Stimulated activated CD4-positive, alpha-beta T cell treated with anti-CD3 and anti-CD28 coated beads, Interleukin-1b, Interleukin-23, amount 100 ng/mL, for 24 hours (primary cell): Measurements from ENCODE around the gene WFDC5.
"Not testable (repeated sequence)": the region's sequence is repeated elsewhere in the genome, so short reads cannot be mapped to it uniquely, and the experiment has no call there.

ENCODE experiments used
- DNase-seq, 4 experiments: peaks; one replicate each; pipeline ENCODE4 v3.0.0-alpha.2; 2020; ENCODE audit warnings: low read depth in 4 of 4, low spot score in 1 of 4

Gene WFDC5, protein sequence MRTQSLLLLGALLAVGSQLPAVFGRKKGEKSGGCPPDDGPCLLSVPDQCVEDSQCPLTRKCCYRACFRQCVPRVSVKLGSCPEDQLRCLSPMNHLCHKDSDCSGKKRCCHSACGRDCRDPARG

DNA sequence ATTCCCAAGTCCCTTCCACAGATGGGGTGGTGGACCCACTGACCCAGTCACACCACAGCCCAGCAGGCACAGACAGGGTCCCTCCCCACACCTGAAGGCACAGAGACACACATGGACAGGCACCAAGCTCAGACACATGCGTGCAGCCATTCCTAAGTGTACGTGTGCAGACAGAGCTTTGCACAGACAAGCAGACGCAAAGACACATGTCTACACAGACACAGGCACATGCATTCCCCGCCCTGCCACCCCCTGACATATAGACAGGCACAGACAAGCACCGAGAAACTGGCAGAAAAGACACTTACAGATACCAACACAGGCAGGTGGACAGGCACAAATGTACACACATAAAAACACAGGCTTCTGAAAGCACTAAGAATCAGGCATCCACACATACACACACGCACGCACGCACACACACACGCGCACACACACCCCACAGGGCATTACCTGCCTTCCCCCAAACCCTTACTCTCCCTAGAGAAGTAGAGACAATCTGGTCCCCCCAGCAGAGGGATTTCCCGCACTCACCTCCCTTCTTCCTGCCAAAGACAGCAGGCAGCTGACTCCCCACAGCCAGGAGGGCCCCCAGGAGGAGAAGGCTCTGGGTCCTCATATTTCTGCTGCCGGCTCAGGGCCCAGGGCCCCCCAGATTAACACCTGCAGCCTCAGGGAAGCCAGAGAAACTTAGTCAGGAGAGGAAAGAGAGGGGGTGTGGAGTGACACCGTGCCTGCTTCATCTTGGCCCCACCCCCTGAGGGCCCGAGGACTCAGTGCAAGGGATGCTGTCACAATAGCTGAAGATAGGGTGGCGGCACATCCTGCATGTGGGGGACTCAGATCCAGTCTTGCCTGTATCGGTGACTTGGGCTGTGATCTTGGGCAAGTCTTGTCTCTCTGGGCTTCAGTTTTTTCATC is at the start of gene WFDC5:
Gene WFDC5 (minus strand): TSS at position 710 of the 921 bp plus-strand sequence. CDS start 91 bp downstream, at position 619.
- DNase-seq, result no peak

DNA sequence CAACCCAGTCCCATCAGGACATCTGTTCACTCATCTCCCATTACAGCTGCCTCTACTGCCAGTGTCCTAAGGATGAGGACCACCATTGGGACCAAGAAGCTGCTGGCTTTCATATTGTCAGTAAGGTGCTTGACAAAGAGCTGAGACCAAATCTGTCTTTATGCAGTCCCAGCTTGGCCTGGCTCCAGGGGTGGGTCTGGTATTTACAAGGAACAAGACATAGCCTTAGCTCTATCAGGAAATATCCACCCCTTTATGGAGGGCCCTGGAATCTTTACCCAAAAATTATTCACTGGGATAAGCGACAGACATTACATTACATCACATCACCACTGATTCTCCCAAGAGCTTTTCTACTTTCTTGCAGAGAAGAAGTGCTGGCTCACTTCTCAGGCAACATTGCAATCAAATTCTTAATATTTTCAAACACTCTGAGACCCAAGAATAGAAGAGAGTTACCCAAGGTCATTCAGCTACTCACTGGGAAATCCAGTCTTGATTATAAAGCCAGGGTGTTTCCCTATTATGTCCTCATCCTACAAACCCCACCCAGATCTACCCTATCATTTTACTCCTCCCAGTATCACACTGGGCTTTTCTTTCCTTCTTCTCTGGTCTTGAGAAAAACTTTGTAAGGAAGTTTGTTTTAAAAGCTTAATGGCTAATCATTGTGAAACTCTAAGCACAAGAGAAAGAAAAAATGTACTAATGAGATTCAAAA is 48.3 kb upstream of the WFDC5 start:
- no peak for DNase-seq

DNA sequence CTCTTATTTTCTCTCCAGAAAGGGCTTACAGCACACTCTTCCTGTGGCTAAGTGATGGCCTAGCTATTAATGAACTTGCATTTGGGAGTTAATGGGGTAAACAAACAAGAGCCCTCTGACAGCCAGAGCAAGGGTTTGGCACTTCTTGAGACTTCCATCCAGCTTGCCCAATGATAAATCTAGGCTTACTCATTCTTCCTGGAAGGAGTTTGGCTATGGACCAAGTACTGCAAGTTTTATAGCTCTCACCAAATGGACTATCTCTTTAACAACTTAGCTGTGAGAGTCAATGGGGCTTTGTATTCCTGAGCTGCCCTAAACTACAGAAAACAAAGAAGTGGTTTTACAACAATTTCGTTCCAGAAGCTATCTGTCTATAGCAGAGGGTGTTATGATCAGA is 43.0 kb upstream of the WFDC5 start:
- DNase-seq, result no peak

DNA sequence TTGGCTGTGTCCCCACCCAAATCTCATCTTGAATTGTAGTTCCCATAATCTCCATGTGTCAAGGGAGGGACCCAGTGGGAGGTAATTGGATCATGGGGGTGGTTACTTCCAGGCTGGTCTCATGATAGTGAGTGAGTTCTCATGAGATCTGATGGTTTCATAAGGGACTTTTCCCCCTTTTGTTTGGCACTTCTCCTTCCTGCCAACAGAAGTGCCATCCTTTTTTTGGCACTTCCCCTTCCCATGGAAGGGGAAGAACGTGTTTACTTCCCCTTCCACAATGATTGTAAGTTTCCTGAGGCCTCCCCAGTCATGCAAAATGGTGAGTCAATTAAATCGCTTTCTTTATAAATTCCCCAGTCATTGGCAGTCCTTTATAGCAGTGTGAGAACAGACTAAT is 41.7 kb upstream of the WFDC5 start:
- DNase-seq, result no peak

DNA sequence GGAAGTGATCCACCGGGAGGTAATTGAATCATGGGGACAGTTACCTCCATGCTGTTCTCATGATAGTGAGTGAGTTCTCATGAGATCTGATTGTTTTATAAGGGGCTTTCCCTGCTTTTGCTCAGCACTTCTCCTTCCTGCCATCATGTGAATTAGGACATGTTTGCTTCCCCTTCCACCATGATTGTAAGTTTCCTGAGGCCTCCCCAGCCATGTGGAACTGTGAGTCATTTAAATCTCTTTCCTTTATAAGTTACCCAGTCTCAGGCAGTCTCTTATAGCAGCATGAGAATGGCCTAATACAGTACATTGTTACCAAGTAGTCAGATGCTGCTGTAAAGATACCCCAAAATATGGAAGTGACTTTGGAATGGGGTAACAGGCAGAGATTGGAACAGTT is 39.8 kb upstream of the WFDC5 start:
- DNase-seq, result not testable (repeated sequence)

DNA sequence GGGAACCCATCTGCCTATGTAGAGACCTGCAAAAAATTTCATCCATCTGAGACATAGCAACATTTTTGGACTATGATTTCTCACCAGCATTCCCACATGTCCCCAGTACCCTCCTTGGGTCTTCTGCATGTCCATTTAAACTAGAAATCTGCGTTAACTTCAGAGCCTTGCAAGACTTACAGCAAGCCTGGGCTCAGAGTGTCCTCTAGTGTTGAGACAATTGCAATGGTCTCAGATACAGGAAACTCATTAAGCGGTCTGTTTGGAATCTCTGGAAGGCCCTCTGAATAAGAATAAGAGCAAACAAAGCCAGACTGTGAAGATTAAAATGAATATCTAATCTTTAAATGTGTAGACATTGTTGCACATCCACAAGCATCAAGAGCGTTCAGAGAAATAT is 39.2 kb upstream of the WFDC5 start:
- no peak for DNase-seq

DNA sequence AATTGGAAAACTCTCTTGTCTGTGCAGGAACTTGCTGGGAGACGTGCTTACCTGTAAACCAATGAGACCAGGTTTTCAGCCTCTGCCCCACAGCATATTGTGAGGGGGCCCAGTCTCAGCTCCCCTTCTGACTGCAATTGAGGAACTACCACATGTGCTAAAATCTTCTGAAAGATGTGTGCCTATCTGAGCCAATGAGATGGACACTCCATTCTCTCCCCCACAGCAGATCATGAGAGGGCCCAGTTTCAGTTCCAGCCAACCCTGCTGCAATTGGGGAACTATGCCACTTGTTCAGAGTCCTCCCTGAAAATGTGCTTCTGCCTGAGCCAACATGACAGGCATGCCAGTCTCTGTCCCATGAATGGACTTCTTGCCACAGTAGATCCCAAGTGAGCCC is 38.8 kb upstream of the WFDC5 start:
- no peak for DNase-seq

DNA sequence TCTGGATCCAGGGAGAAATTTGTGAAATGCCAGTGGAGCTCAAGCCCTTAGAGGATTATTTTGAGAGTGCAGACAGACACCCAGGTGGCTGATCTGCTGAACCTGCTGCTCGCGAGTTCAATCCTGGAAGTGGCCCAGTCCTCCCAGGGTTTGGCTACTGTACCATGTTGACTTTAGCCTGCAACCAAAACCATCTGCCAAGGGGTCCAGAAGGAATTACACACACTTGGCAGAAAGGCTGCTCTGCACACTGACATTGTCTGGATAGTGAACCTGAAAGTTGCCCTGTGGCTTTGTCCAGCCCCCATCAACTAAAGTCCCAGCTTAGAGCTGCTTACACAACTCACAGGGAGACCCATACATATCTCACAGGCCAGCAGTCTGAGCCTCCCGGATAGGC is 38.2 kb upstream of the WFDC5 start:
- DNase-seq, result no peak

DNA sequence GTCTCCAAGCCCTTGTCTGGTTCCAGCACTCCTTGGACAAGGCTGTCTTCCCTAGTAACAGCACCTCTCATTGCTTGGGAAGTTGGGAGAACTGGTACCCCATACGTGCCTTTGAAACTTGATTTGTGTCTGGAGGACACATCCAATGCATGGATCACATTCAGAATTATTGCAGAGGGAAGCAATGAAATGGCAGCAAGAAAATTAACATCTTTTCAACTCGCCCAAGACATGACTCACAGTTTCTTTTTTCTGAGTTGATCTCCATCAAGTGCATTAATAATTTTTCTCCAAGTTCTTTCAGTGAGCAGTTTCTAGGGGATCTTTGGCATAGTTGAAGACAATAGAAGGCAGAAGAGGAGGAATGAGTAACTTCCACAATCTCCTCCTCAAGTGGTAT is 37.4 kb upstream of the WFDC5 start:
- DNase-seq, result no peak

DNA sequence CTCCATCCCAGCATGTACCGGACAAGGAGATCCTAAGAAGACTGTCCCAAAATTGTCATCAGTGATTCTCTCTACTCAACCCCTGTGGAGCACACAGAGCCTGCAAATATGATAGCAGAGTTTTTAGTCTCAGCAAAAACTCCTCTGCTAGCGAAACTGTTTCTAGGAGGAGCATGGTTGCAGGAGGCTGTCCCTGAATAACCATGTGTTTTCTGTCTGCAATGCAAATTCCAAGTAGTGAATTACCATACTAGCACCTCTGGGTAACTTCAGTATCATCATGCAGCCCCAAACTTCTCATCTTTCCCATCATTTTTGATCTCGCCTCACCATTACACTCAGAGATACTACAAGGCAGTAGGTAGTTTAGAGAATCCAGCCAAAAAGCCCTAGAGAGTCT is 34.1 kb upstream of the WFDC5 start:
- DNase-seq, result no peak

DNA sequence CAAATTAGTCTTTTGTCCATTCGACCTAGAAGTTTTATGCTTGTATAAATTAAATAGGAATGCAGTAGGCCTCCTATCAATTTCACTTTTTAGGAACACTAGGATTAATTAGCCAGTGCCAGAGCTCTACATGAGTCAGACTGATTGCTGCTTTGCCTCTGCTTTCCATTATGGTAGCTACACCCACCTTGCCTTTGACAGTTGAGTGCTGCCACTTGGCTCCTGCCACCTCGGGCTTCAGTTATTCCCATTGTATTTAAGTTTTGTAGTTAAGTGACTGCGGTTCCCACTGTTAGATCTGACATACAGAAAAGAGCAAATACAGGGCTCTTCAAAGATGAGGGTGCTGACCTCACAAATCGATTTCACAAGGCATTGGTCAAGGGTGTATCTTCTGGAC is 25.9 kb upstream of the WFDC5 start:
- DNase-seq, result no peak

DNA sequence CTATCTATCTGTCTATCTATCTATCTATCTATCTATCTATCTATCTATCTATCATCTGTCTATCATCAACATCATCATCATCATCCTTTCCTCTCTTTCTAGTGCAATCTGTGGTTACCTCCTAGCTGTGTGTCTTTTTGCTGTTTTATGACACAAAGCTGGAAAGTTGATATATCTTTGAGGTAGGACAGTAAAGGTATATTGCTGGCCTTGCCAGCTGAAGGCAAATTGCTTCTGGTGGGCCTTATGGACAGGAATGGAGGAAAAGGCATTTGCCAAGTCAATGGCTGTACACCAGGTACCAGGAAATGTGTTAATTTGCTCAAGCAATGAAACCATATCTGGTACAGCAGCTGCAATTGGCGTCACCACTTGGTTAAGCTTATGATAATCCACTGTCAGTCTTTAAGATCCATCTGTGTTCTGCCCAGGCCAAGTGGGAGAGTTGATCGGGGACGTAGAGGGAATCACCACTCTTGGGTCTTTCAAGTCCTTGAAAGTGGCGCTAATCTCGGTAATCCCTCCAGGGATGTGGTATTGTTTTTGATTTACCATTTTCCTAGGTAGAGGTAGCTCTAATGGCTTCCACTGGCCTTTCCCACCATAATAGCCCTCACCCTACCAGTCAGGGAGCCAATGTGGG is 24.9 kb upstream of the WFDC5 start:
- DNase-seq, result not testable (repeated sequence)

DNA sequence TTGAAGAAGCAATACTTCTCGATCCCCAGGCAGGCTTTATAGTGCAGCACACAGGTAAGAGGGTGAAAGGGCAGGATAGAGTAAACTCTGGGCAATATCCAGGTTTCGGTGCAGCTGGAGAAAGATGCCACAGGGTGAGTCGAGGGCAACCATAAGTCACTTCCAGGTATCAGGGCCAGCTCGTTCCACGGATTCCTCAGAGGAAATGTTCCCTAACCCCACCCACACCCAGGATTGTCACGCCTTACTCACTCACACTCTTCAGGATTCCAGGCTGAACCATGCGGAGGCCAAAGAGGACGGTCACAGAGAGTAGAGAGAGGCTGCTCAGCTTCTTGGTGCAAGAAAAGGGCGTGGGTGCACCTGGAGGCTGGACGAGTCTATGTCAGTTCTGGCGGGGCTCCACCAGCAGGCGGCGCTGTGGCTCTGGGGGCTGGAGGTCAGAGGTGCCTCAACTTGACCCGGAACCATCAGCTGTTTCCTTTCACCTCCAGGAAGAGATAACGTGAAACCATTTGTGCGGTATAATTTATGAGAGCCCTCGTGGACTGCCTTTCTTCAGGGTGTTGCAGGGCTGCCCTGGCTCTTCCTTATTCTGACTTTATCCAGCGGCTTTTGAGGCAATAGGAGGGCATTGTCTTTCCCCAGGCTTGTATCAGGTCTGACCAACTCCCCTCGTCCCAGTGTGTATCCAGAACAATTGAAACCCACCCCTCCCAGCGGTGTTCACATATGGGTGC is 23.8 kb upstream of the WFDC5 start:
- DNase-seq, result peak; percentile 26 to 63 (median 45)

DNA sequence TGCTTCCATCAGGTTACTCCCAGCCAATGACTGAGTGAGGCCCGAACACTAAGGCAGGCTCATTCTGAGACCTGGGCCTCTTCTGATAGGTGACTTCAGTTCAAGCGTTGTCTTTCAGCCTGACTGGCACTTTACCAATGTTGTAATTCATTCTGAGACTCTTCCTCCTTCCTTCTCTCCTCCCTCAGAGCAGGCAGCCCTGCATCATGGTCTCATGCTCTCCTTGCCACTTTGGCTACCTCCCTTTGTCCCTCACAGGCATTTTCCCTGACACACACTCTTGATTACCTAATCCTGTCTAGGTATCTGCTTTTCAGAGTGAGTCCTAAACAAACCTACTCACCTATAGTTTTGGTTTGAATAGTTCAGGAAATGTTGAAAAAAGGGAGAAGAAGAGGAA is 21.9 kb upstream of the WFDC5 start:
- no peak for DNase-seq

DNA sequence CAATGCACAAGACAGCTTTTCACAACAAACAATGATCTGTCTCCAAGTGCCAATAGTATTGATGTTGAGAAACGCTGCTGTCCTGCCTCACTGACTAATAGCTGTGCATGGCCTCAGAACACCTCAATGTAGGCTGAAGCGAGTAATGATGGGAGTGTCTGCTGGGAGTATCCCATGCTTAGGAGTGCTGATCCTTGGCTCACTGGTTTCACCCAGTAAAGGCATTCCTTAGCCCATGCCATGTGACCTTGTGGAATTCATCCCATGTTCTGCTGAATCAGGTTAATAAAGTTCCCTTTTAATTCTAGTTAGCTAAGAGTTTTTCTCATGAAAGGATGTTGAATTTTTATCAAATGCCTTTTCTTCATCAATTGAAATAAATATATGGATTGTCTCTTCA is 13.1 kb upstream of the WFDC5 start:
- no peak for DNase-seq

DNA sequence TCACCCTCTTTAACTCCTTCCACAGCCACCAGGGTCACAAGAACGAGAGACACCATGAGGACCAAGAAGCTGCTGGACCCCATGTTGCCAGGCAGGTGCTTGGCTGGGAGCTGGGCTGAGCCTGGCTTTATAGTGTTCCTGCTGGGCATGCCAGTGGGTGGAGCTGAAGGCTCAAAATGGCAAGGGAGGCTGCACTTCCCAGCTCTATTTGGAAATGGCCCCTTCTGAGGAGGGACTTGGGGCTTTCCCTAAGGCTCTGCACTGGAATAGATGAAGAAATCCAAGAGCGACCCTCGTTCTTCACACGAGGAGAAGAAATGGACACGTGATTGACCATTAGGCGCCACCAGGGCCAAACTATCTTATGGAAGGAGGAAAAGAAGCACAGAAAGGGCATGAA is 9.4 kb upstream of the WFDC5 start, which contains the start of gene WFDC12:
Gene WFDC12 (minus strand): TSS at position 101 of the 400 bp plus-strand sequence. CDS start 18 bp downstream, at position 83.
- DNase-seq, result no peak

DNA sequence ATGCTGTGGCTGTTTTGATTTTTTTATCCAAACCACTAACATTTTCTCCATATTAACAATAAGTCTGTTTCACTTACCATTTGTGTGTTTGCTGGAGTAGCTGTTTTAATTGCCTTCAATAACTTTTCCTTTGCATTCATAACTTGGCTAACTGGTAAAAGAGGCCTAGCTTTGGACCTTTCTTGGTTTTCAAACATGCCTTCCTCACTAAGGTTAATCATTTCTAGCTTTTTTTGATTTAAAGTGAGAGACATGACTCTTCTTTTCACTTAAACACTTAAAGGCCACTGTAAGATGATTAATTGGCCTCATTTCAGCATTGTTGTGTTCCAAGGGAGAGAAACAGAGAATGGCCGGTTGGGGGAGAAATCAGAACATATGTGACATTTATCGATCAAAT is 6.4 kb upstream of the WFDC5 start:
- DNase-seq, result no peak

DNA sequence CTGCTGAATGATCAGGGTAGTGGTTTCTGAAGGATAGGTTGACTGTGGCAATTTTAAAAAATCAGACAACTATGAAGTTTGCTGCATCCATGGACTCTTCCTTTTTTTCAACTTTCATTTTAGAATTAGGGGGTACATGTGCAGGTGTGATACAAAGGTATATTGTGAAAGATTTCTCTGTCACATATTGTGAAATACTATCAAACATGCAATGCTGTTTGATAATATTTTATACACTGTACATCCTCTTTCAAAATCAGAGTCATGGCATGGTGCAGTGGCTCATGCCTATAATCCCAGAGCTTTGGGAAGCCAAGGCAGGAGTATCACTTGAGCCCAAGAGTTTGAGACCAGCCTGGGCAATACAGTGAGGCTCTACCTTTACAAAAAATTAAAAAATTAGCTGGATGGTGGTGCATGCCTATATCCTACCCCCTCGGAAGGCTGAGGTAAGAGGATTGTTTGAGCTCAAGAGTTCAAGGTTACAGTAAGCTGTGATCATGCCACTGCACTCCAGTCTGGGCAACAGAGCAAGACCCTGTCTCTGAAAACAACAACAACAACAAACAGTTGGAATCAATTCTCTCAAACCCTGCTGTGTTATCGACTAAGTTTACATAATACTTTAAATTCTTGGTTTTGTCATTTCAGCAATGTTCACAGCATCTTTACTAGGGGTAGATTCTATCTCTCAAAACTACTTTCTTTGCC is 4.7 kb upstream of the WFDC5 start:
- DNase-seq, result no peak

DNA sequence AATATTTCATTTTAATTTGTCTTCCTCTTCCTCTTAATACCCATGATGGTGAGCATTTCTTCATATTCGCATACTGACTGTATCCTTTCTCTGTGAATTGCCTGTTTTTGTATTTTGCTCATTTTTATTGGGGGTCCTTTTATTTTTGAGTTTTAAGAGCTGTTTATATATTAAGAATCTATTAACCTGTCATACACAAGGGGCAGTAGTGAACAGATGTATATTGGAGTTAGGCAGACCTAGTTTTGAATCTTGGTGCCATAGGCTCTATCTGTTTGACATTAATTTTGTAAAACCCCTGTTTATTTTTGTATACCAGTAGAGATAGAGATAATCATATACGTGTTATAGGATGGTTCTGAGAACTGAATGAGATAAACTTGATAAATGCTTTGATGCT is 3.1 kb upstream of the WFDC5 start:
- no peak for DNase-seq

DNA sequence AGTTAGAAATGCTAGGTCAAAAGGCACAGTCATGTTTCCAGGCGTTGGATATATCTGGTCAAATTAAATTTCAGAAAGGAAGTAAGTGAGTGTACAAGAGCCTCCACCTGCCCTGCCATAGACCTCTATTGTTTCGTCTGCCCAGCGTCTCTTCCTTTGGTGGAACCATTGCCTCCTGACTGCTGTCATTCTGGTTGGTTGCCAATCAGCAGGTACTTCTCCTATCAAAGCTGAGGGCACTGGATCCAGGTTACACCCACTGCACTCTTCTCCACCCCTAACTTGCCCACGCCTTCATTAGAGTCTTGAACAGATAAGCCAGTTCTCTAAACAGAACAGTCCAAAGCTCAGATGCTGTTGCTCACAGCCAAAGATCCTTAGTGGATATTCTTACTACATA is 2.6 kb upstream of the WFDC5 start:
- no peak for DNase-seq
